SK-N-SH (cell line): ENCODE measurements around the gene PEPD. TPM values are rescaled to one million over a fixed set of nuclear protein-coding genes. Genes with fewer than 3 reads are reported as not detected.

Experiments used
- CTCF ChIA-PET: fragments of 300-600, 350-600 bp; formaldehyde crosslinking; extraction: SDS; loops from one replicate; lab custom pipeline; 2021; lab: Yijun Ruan, JAX
- POLR2A ChIA-PET: fragments of 350-600 bp; sonication (Branson Sonifier 250); formaldehyde crosslinking; extraction: SDS; loops from one replicate; lab custom pipeline; 2020; ENCODE audit warnings: antibody characterized with exemption, inconsistent platforms; lab: Yijun Ruan, JAX
- DNase-seq: peaks from one replicate; pipeline ENCODE4 v3.0.0; 2012
- H2AFZ ChIP-seq: fragments of 200-600 bp; sonication (generic); 2 replicates; pipeline ENCODE4 v1.8.1; 2016; ENCODE audit warnings: antibody characterized with exemption, mild to moderate bottlenecking, low read depth
- H3F3A ChIP-seq: fragments of 200-600 bp; sonication (generic); replicated peaks from 2 replicates; pipeline ENCODE3; 2016; ENCODE audit warnings: antibody characterized with exemption, mild to moderate bottlenecking; ENCODE audit not compliant: insufficient read depth
- H3K27ac ChIP-seq, 2 experiments: fragments of 200-500 bp in 1 of 2; fragments of 200-600 bp in 1 of 2; sonication (Bioruptor generic) in 1 of 2; sonication (generic), shearing (Covaris generic) in 1 of 2; 2 replicates each; pipeline versions ENCODE4 v1.5.1 to v1.6.1; 2014 to 2016; ENCODE audit warnings: low read depth in 2 of 2, inconsistent platforms in 1 of 2, low read length in 1 of 2, mild to moderate bottlenecking in 1 of 2, mixed read lengths in 1 of 2
- H3K27me3 ChIP-seq: fragments of 200-600 bp; sonication (generic), shearing (Covaris generic); 2 replicates; pipeline ENCODE4 v1.6.1; 2016; ENCODE audit warnings: mixed run types; ENCODE audit not compliant: insufficient read depth
- H3K36me3 ChIP-seq, 2 experiments: fragments of 200-500 bp in 1 of 2; fragments of 200-600 bp in 1 of 2; sonication (Bioruptor generic) in 1 of 2; sonication (generic) in 1 of 2; replicated peaks in 1 of 2; 2 replicates each; pipeline versions ENCODE3 to v1.5.1; 2014 to 2016; ENCODE audit warnings: low read length in 1 of 2, mild to moderate bottlenecking in 1 of 2; ENCODE audit not compliant: insufficient read depth in 2 of 2, control insufficient read depth in 1 of 2
- H3K4me1 ChIP-seq, 2 experiments: fragments of 200-500 bp in 1 of 2; fragments of 200-600 bp in 1 of 2; sonication (Bioruptor generic) in 1 of 2; sonication (generic), shearing (Covaris generic) in 1 of 2; 2 replicates each; pipeline versions ENCODE4 v1.5.1 to v1.6.1; 2014 to 2016; ENCODE audit warnings: low read depth in 1 of 2, low read length in 1 of 2, mixed run types in 1 of 2; ENCODE audit not compliant: insufficient read depth in 2 of 2, control insufficient read depth in 1 of 2
- H3K4me2 ChIP-seq: fragments of 200-600 bp; sonication (generic), shearing (Covaris generic); 2 replicates; pipeline ENCODE4 v1.6.1; 2017; ENCODE audit warnings: mixed run types
- H3K4me3 ChIP-seq, 2 experiments: fragments of 200-500 bp in 1 of 2; fragments of 200-600 bp in 1 of 2; sonication (Bioruptor generic) in 1 of 2; sonication (generic), shearing (Covaris generic) in 1 of 2; 2 replicates each; pipeline versions ENCODE4 v1.5.1 to v1.8.1; 2014 to 2016; ENCODE audit warnings: low read depth in 2 of 2, inconsistent platforms in 1 of 2, low read length in 1 of 2, mild to moderate bottlenecking in 1 of 2, mixed read lengths in 1 of 2, moderate library complexity in 1 of 2
- H3K79me2 ChIP-seq: fragments of 200-600 bp; sonication (generic); 2 replicates; pipeline ENCODE4 v1.8.1; 2017; ENCODE audit warnings: mild to moderate bottlenecking; ENCODE audit not compliant: insufficient read depth
- H3K9ac ChIP-seq: fragments of 200-600 bp; sonication (generic); 2 replicates; pipeline ENCODE4 v1.6.1; 2017; ENCODE audit warnings: mixed run types
- H3K9me2 ChIP-seq: fragments of 200-600 bp; sonication (generic); 2 replicates; pipeline ENCODE4 v1.6.1; 2017; ENCODE audit warnings: mixed run types
- H3K9me3 ChIP-seq: fragments of 200-600 bp; sonication (generic); 2 replicates; pipeline ENCODE4 v1.6.1; 2017; ENCODE audit warnings: mixed run types, mild to moderate bottlenecking, moderate library complexity
- H4K20me1 ChIP-seq: fragments of 200-600 bp; sonication (generic); 2 replicates; pipeline ENCODE4 v1.6.1; 2017; ENCODE audit warnings: mild to moderate bottlenecking, mixed run types; ENCODE audit not compliant: insufficient read depth
- EP300 ChIP-seq, 2 experiments: IDR thresholded peaks; 2 replicates each; pipeline versions ENCODE4 v1.4.0 to v1.6.1; 2012; ENCODE audit warnings: borderline replicate concordance in 1 of 2, low read depth in 1 of 2, low read length in 1 of 2
- EZH2phosphoT487 ChIP-seq: fragments of 200-600 bp; sonication (generic); IDR thresholded peaks from 2 replicates; pipeline ENCODE4 v1.6.1; 2017; ENCODE audit warnings: low read depth, mixed run types, mild to moderate bottlenecking, antibody characterized with exemption, moderate library complexity, borderline replicate concordance
- FOSL2 ChIP-seq: IDR thresholded peaks from 2 replicates; pipeline ENCODE4 v1.4.0; 2012; ENCODE audit warnings: low read depth, mild to moderate bottlenecking, moderate library complexity, borderline replicate concordance
- FOXM1 ChIP-seq: IDR thresholded peaks from 2 replicates; pipeline ENCODE4 v1.4.0; 2012; ENCODE audit warnings: low read depth, mild to moderate bottlenecking
- JUND ChIP-seq: IDR thresholded peaks from 2 replicates; pipeline ENCODE4 v1.4.0; 2012
- MXI1 ChIP-seq: IDR thresholded peaks from 2 replicates; pipeline ENCODE4 v1.6.1; 2012; ENCODE audit warnings: mild to moderate bottlenecking, low read depth, low read length, improper control_type of control experiment
- POLR2AphosphoS5 ChIP-seq: IDR thresholded peaks from 2 replicates; pipeline ENCODE4 v1.6.1; 2012; ENCODE audit warnings: low read depth, low read length
- RFX5 ChIP-seq: IDR thresholded peaks from 2 replicates; pipeline ENCODE4 v1.6.1; 2012; ENCODE audit warnings: mild to moderate bottlenecking, improper control_type of control experiment, low read length
- SMC3 ChIP-seq: IDR thresholded peaks from 2 replicates; pipeline ENCODE4 v1.6.1; 2012; ENCODE audit warnings: low read depth, low read length, improper control_type of control experiment
- TAF1 ChIP-seq: IDR thresholded peaks from 2 replicates; pipeline ENCODE4 v1.6.1; 2012; ENCODE audit warnings: low read depth, mild to moderate bottlenecking, low read length, moderate library complexity, borderline replicate concordance
- YY1 ChIP-seq: IDR thresholded peaks from 2 replicates; pipeline ENCODE4 v1.4.0; 2012; ENCODE audit warnings: low read depth, mild to moderate bottlenecking
- WGBS: methylation state at CpG from one replicate; pipeline ENCODE4 v1.1.6; 2017; ENCODE audit warnings: low lambda C conversion rate; 5-methylcytosine and 5-hydroxymethylcytosine counted together
- polyA plus RNA-seq, 3 experiments: library from polyadenylated mRNA; depleted of rRNA; stranded (reverse); fragments of >200 nt; gene quantifications; 2 replicates each; pipeline ENCODE4 v1.2.3, GENCODE V29; 2012
- TF ChIP-seq, protein P1 (sequence below): IDR thresholded peaks from 2 replicates; pipeline ENCODE4 v1.4.0; 2012; ENCODE audit warnings: low read depth
- TF ChIP-seq, protein P2 (sequence below): IDR thresholded peaks from 2 replicates; pipeline ENCODE4; 2012

Gene PEPD
- polyA plus RNA-seq, 1 of the 3 experiments (the other 2 are of a cell fraction) = 88.9 TPM

DNA sequence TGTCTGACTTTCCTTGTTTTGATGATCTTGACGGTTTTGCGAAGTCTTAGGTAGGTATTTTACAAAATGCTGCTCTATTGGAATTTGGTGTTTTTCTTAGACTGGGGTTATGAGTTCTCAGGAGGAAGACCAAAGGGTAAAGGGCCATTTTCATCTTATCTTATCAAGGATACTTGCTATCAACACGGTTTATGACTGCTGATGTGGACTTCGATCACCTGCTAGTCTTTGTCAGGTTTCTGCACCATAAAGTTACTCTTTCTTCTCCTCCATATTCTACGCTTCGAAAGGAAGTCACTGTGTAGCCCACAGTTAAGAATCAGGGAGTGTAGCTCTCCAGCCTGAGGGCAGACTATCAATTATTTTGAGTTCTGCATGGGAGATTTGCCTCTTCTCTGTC lies 155.5 kb downstream of the PEPD start (continued):
- TF ChIP-seq RFX5 (no peak), YY1 (no peak)
- TF ChIP-seq, protein P1, sequence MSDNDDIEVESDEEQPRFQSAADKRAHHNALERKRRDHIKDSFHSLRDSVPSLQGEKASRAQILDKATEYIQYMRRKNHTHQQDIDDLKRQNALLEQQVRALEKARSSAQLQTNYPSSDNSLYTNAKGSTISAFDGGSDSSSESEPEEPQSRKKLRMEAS = no peak

DNA sequence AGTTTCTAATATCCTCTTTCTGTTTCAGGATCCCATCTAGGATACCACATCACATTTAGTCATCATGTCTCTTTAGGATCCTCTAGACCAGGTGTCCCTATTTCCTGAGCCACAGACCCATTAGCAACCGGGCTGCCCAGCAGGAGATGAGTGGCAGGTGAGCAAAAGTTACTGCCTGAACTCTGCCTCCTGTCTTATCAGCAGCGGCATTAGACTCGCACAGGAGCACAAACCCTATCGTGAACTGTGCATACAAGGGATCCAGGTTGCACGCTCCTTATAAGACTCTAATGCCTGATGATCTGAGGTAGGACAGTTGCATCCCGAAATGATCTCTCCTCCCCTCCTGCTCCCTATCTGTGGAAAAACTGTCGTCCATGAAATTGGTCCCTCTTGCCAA lies 155.9 kb downstream of the PEPD start:
- CTCF ChIA-PET = no interaction called here
- peaks cover 7% of the 10 kb centered on the region for H3F3A ChIP-seq
- no peaks in the 10 kb centered on the region for H3K9me3 ChIP-seq
- no peak overlapping the region for H2AFZ ChIP-seq
- H3K4me3 ChIP-seq = no peak overlapping the region
- H3K4me2 ChIP-seq = no peak overlapping the region
- no peaks in the 10 kb centered on the region for H3K9me2 ChIP-seq
- peaks cover 13% of the 10 kb centered on the region for H3K27me3 ChIP-seq
- no peak for TF ChIP-seq TAF1
- no peaks in the 10 kb centered on the region for H3K79me2 ChIP-seq
- no peak for DNase-seq
- H3K27ac ChIP-seq = no peak overlapping the region
- H3K36me3 ChIP-seq = no peaks in the 10 kb centered on the region
- H3K4me1 ChIP-seq = no peaks in the 10 kb centered on the region
- H3K9ac ChIP-seq = no peak overlapping the region
- H4K20me1 ChIP-seq = no peaks in the 10 kb centered on the region
- POLR2A ChIA-PET = no interaction called here
- 58% methylated on average over 7 of the region's 7 CpGs for WGBS

DNA sequence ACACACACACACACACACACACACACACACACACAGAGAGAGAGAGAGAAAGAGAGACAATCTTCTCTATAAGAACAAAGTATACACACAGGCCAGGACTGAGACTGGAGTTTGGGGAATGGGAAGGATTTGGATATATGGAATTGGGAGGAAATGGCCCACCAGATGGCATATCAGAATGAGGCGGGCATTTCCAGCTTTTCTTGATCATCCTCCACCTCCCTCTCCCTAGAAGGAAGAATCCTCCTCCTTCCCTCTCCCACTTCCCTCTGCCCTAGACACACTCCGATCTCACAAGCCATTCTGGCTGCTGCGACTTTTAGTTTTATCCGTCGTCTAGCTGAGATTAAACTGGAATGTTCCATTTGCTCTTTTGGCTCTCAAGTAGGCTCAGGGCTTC lies 158.1 kb downstream of the PEPD start:
- H3K27me3 ChIP-seq = peaks cover 13% of the 10 kb centered on the region
- no peaks in the 10 kb centered on the region for H3K79me2 ChIP-seq
- no peak overlapping the region for H3K27ac ChIP-seq
- H4K20me1 ChIP-seq = no peaks in the 10 kb centered on the region
- H3K9ac ChIP-seq = no peak overlapping the region
- TF ChIP-seq EP300 (IDR thresholded peaks at IDR 0.05; ENCODE audit: borderline replicate concordance in 1 of 2, low read depth in 1 of 2, low read length in 1 of 2) (no peak), EZH2phosphoT487 (no peak), MXI1 (no peak), FOSL2 (no peak), JUND (no peak), SMC3 (no peak), FOXM1 (no peak), POLR2AphosphoS5 (no peak)
- TF ChIP-seq, protein P2, sequence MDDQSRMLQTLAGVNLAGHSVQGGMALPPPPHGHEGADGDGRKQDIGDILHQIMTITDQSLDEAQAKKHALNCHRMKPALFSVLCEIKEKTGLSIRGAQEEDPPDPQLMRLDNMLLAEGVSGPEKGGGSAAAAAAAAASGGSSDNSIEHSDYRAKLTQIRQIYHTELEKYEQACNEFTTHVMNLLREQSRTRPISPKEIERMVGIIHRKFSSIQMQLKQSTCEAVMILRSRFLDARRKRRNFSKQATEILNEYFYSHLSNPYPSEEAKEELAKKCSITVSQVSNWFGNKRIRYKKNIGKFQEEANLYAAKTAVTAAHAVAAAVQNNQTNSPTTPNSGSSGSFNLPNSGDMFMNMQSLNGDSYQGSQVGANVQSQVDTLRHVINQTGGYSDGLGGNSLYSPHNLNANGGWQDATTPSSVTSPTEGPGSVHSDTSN = no peak
- TF ChIP-seq, protein P1 = no peak
- no peaks in the 10 kb centered on the region for H3K36me3 ChIP-seq
- peaks cover 5% of the 10 kb centered on the region for H3F3A ChIP-seq
- H3K4me3 ChIP-seq = no peak overlapping the region
- H3K9me3 ChIP-seq = no peaks in the 10 kb centered on the region
- POLR2A ChIA-PET = interaction anchor here (1.1 kb wide), 1 partner anchor 10 kb away, joined by 6 read pairs; the partner anchor contains the start of gene CEBPG
- no peak overlapping the region for H2AFZ ChIP-seq
- H3K9me2 ChIP-seq = no peaks in the 10 kb centered on the region
- no peak overlapping the region for H3K4me2 ChIP-seq
- CTCF ChIA-PET = interaction anchor here (0.8 to 1.4 kb wide), 4 partner anchors 11 to 43 kb away, joined by 3 to 5 read pairs (median 4); partner anchors contain the start of gene CEBPG
- no peak for DNase-seq
- no peaks in the 10 kb centered on the region for H3K4me1 ChIP-seq
- 70% methylated on average over 5 of the region's 5 CpGs for WGBS
